HCT116 (cell line): ENCODE data around the gene PFKM. TPM values are rescaled to one million over a fixed set of nuclear protein-coding genes. Genes with fewer than 3 reads are reported as not detected.

Experiments
- ATAC-seq: fragments of 200-7000 bp; cut with Tn5 transposase; 2 replicates; pipeline ENCODE4 v1.9.1; 2020; ENCODE audit warnings: mild to moderate bottlenecking, moderate library complexity
- BruUV-seq: library from RNA; stranded (reverse); fragments of 400-500 nt; replicated peaks from 2 replicates; lab custom pipeline; 2021; lab: Mats Ljungman, UMichigan
- CTCF ChIA-PET: fragments of 300-600 bp; sonication (Branson Sonifier 250); formaldehyde crosslinking; loops from one replicate; lab custom pipeline; 2021; ENCODE audit warnings: antibody characterized with exemption; lab: Charles Lee
- POLR2A ChIA-PET: fragments of 300-600, 350-600 bp; sonication (Branson Sonifier 250); formaldehyde crosslinking; loops from one replicate; lab custom pipeline; 2021; ENCODE audit warnings: antibody characterized with exemption; lab: Charles Lee
- RAD21 ChIA-PET, 2 experiments: fragments of 300-600 bp; sonication (Branson Sonifier 250); formaldehyde crosslinking; loops; one replicate each; lab custom pipeline; 2023; ENCODE audit warnings: low total read pairs in 2 of 2; ENCODE audit not compliant: uncharacterized antibody in 2 of 2, unreplicated experiment in 2 of 2, low non-redundant PET in 1 of 2; lab: Charles Lee
- DNase-seq: peaks from one replicate; pipeline ENCODE4 v3.0.0-alpha.2; 2010; ENCODE audit warnings: low read depth, low spot score
- H2AFZ ChIP-seq: fragments of 200-600 bp; shearing (Covaris generic), sonication (generic); 2 replicates; pipeline ENCODE4 v1.6.1; 2017; ENCODE audit warnings: low read depth, mixed run types, mixed read lengths, antibody characterized with exemption, low read length; ENCODE audit not compliant: poor library complexity, severe bottlenecking
- H3K27ac ChIP-seq: 2 replicates; pipeline ENCODE4 v1.5.1; 2012; ENCODE audit warnings: low read depth, low read length
- H3K27me3 ChIP-seq: fragments of 200-600 bp; sonication (generic); 2 replicates; pipeline ENCODE4 v1.6.1; 2016; ENCODE audit warnings: mixed run types, low read length, mixed read lengths; ENCODE audit not compliant: insufficient read depth
- H3K36me3 ChIP-seq, 2 experiments: fragments of 200-500 bp in 1 of 2; fragments of 200-600 bp in 1 of 2; sonication (Bioruptor generic) in 1 of 2; sonication (generic) in 1 of 2; 2 replicates each; pipeline versions ENCODE4 v1.5.1 to v1.6.1; 2014 to 2016; ENCODE audit warnings: low read length in 2 of 2, inconsistent platforms in 1 of 2, mixed read lengths in 1 of 2, mixed run types in 1 of 2; ENCODE audit not compliant: insufficient read depth in 2 of 2, control insufficient read depth in 1 of 2
- H3K4me1 ChIP-seq, 2 experiments: fragments of 200-600 bp in 1 of 2; sonication (generic) in 1 of 2; 2 replicates each; pipeline versions ENCODE4 v1.5.1 to v1.6.1; 2012 to 2017; ENCODE audit warnings: low read length in 2 of 2, inconsistent platforms in 1 of 2, mild to moderate bottlenecking in 1 of 2, mixed read lengths in 1 of 2, mixed run types in 1 of 2, moderate library complexity in 1 of 2; ENCODE audit not compliant: insufficient read depth in 2 of 2, control insufficient read depth in 1 of 2
- H3K4me2 ChIP-seq: fragments of 200-600 bp; sonication (generic); 2 replicates; pipeline ENCODE4 v1.6.1; 2017; ENCODE audit warnings: mixed run types, low read length, mixed read lengths
- H3K4me3 ChIP-seq, 2 experiments: fragments of 200-600 bp in 1 of 2; sonication (generic) in 1 of 2; replicated peaks in 1 of 2; 2 replicates each; pipeline ENCODE4 v1.5.1; 2011 to 2016; ENCODE audit warnings: low read length in 2 of 2, control low read depth in 1 of 2, low read depth in 1 of 2, mild to moderate bottlenecking in 1 of 2, mixed read lengths in 1 of 2, mixed run types in 1 of 2
- H3K79me2 ChIP-seq: fragments of 200-600 bp; sonication (generic); 2 replicates; pipeline ENCODE4 v1.6.1; 2017; ENCODE audit warnings: mild to moderate bottlenecking, mixed run types, low read length, moderate library complexity, mixed read lengths; ENCODE audit not compliant: insufficient read depth
- H3K9ac ChIP-seq: fragments of 200-600 bp; sonication (generic); 2 replicates; pipeline ENCODE4 v1.6.1; 2016; ENCODE audit warnings: low read length, mixed read lengths
- H3K9me2 ChIP-seq: fragments of 200-600 bp; sonication (generic), shearing (Covaris generic); 2 replicates; pipeline ENCODE4 v1.6.1; 2017; ENCODE audit warnings: mixed run types, mild to moderate bottlenecking, moderate library complexity; ENCODE audit not compliant: insufficient read depth
- H3K9me3 ChIP-seq, 2 experiments: fragments of 200-500 bp in 1 of 2; fragments of 200-600 bp in 1 of 2; sonication (Bioruptor generic) in 1 of 2; sonication (generic) in 1 of 2; 2 replicates each; pipeline ENCODE4 v1.6.1; 2014 to 2017; ENCODE audit warnings: low read length in 2 of 2, mixed read lengths in 2 of 2, inconsistent platforms in 1 of 2, low read depth in 1 of 2, mild to moderate bottlenecking in 1 of 2, mixed run types in 1 of 2, moderate library complexity in 1 of 2; ENCODE audit not compliant: control insufficient read depth in 1 of 2, insufficient read depth in 1 of 2
- H4K20me1 ChIP-seq: fragments of 200-600 bp; sonication (generic), shearing (Covaris generic); 2 replicates; pipeline ENCODE4 v1.6.1; 2017; ENCODE audit warnings: mixed run types, mild to moderate bottlenecking, moderate library complexity; ENCODE audit not compliant: insufficient read depth
- ATF3 ChIP-seq: IDR thresholded peaks from 2 replicates; pipeline ENCODE4 v1.6.1; 2012
- CEBPB ChIP-seq: IDR thresholded peaks from 2 replicates; pipeline ENCODE4 v1.6.1; 2012; ENCODE audit warnings: low read depth
- CTCF ChIP-seq, 3 experiments: fragments of 200-600 bp in 1 of 3; sonication (generic) in 1 of 3; IDR thresholded peaks in 2 of 3; conservative IDR thresholded peaks in 1 of 3; 2 replicates each; pipeline ENCODE4 v1.5.1; 2012 to 2017; ENCODE audit warnings: low read depth in 2 of 3, low read length in 2 of 3, antibody characterized with exemption in 1 of 3, borderline replicate concordance in 1 of 3, control low read depth in 1 of 3, mild to moderate bottlenecking in 1 of 3, mixed read lengths in 1 of 3, mixed run types in 1 of 3, moderate library complexity in 1 of 3; ENCODE audit not compliant: insufficient read depth in 1 of 3
- EZH2 ChIP-seq: fragments of 200-600 bp; sonication (generic); IDR thresholded peaks from 2 replicates; pipeline ENCODE4 v1.6.1; 2017; ENCODE audit warnings: antibody characterized with exemption, mixed run types
- MAX ChIP-seq: IDR thresholded peaks from 2 replicates; pipeline ENCODE4 v1.6.1; 2012
- SIN3A ChIP-seq: IDR thresholded peaks from 2 replicates; pipeline ENCODE4 v1.6.1; 2012; ENCODE audit warnings: low read depth
- SP1 ChIP-seq: IDR thresholded peaks from 2 replicates; pipeline ENCODE4 v1.6.1; 2012; ENCODE audit warnings: low read depth
- TCF7L2 ChIP-seq: IDR thresholded peaks from 2 replicates; pipeline ENCODE4 v1.7.0; 2011; ENCODE audit warnings: borderline replicate concordance, inconsistent platforms; ENCODE audit not compliant: insufficient read depth, insufficient read length; ENCODE audit errors: extremely low read depth
- YY1 ChIP-seq: IDR thresholded peaks from 2 replicates; pipeline ENCODE4 v1.6.1; 2011; ENCODE audit warnings: low read length, low read depth, moderate library complexity, mild to moderate bottlenecking; ENCODE audit not compliant: insufficient replicate concordance; ENCODE audit errors: extremely low read depth
- ZBTB33 ChIP-seq: IDR thresholded peaks from 2 replicates; pipeline ENCODE4 v1.6.1; 2011; ENCODE audit warnings: mild to moderate bottlenecking, low read length, moderate library complexity; ENCODE audit not compliant: insufficient replicate concordance; ENCODE audit errors: extremely low read depth
- ZFX ChIP-seq: fragments of 450-650 bp; IDR thresholded peaks from 2 replicates; pipeline ENCODE4 v1.6.1; 2017
- intact Hi-C: fragments of 100-400 bp; cut with micrococcal nuclease; formaldehyde crosslinking; loops from 2 replicates; pipeline ENCODE4 v1.10.0; 2022
- total RNA-seq: library from RNA; stranded (reverse); gene quantifications from one replicate; pipeline ENCODE4 v1.2.1, GENCODE V29; 2021; ENCODE audit not compliant: unreplicated experiment

PFKM gene
- total RNA-seq, 1 experiment from 2014 or later, result 144 TPM

GRCh38 chr12:48135027-48135426 lies 15.9 kb downstream of the PFKM start:
- Histone ChIP-seq H3K4me3 (no peak overlapping the region), H2AFZ (no peak overlapping the region), H3K9ac (no peak overlapping the region), H4K20me1 (no peaks in the 10 kb centered on the region), H3K27ac (no peak overlapping the region), H3K4me1 (no peaks in the 10 kb centered on the region), H3K79me2 (no peaks in the 10 kb centered on the region), H3K36me3 (peaks cover 66 to 78% of the 10 kb centered on the region in 2 experiments), H3K9me3 (no peaks in the 10 kb centered on the region), H3K27me3 (no peaks in the 10 kb centered on the region), H3K4me2 (no peak overlapping the region), H3K9me2 (no peaks in the 10 kb centered on the region)
- BruUV-seq, result no TSS peak
- CTCF ChIA-PET, result no interaction called here
- ATAC-seq, result no peak
- POLR2A ChIA-PET, result no interaction called here
- TF ChIP-seq SIN3A (no peak), MAX (no peak)
- DNase-seq, result no peak
- RAD21 ChIA-PET, result no interaction called here
- intact Hi-C loops, result no loop called here

- intact Hi-C loops, result no loop called here
- DNase-seq, result no peak
- peaks cover 55 to 57% of the 10 kb centered on the region in 2 experiments; a peak in 3 of 4 replicates for H3K36me3 ChIP-seq
- H3K27ac ChIP-seq, result no peak overlapping the region
- no peaks in the 10 kb centered on the region for H3K79me2 ChIP-seq
- H2AFZ ChIP-seq, result no peak overlapping the region
- no peak overlapping the region for H3K9ac ChIP-seq
- H4K20me1 ChIP-seq, result no peaks in the 10 kb centered on the region
- POLR2A ChIA-PET, result no interaction called here
- CTCF ChIA-PET, result no interaction called here
- no peak for ATAC-seq
- no peak overlapping the region for H3K4me2 ChIP-seq
- RAD21 ChIA-PET, result no interaction called here
- no peaks in the 10 kb centered on the region for H3K27me3 ChIP-seq
- no TSS peak for BruUV-seq
- no peak overlapping the region for H3K4me3 ChIP-seq
- no peaks in the 10 kb centered on the region for H3K4me1 ChIP-seq
- TF ChIP-seq SIN3A, result no peak
- no peak for TF ChIP-seq SP1
- no peak for TF ChIP-seq TCF7L2
- TF ChIP-seq EZH2, result no peak
- no peak for TF ChIP-seq ATF3
- TF ChIP-seq ZFX, result no peak
- TF ChIP-seq CTCF (IDR thresholded peaks at IDR 0.05 in 2 of 3, conservative IDR thresholded peaks at IDR 0.05 in 1 of 3; ENCODE audit: borderline replicate concordance in 1 of 3, insufficient read depth in 1 of 3, low read depth in 2 of 3, low read length in 2 of 3), result no peak
- TF ChIP-seq YY1, result no peak
- no peak for TF ChIP-seq CEBPB
- TF ChIP-seq ZBTB33, result no peak
- H3K9me3 ChIP-seq, result no peaks in the 10 kb centered on the region
- no peaks in the 10 kb centered on the region for H3K9me2 ChIP-seq
Measured at GRCh38 chr12:48142818-48143674, 23.9 kb downstream of the PFKM start.
